ENCODE data around the gene ONECUT3.
A peak's percentile ranks its signal among the peaks of the same experiment; 100 is the strongest.

ONECUT3 gene

GRCh38 chr19:1817553-1818179 lies 64.4 kb downstream of the ONECUT3 start:
- no peak for DNase-seq

GRCh38 chr19:1818549-1819195 lies 65.4 kb downstream of the ONECUT3 start:
- no peak for DNase-seq

DNA sequence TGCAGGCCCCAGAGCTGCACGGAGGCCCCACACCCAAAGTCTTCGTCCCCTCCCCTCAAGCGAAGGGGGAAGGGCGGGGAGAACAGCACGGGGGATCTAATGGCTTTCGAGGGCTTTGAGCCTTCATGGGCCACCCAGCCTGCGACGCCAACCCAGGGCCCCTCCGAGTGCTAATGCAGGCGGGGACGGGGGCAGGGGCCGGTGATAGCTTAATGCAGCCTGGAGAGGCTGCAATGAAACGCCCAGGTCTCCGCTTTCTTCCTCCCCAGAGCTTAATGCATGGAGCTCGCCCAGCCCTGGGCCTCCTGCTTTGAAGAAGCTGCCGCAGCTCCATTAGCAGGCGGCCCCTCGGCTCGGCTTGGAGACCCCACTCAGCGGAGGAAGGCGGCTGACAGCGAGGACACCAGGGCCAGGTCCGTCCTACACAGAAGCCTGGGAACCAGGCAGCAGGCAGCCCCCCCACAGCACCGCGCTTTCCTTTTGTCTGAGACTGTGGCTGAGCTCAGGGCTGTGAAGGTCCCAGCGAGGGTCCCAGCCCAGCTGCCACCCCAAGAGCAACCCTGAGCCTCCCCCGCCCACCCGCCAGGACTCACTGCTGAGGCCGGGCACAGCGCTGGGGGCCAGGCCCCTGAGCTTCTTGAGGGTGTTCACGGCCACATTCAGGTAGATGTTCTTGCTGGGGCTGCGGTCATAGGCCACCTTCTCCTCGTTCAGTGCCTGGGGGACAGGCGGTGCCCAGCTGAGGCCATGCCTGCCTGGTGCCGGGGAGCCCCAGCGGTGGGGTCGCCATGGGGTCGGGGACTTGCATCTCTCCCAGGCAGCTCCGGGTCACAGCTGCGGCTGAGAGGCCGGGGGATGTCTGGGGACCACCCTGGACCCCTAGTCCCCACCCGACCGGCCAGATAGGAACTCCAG lies 66.3 kb downstream of the ONECUT3 start:
- DNase-seq, result no peak

GRCh38 chr19:1822210-1822609 lies 68.9 kb downstream of the ONECUT3 start:
- no peak for DNase-seq

DNA sequence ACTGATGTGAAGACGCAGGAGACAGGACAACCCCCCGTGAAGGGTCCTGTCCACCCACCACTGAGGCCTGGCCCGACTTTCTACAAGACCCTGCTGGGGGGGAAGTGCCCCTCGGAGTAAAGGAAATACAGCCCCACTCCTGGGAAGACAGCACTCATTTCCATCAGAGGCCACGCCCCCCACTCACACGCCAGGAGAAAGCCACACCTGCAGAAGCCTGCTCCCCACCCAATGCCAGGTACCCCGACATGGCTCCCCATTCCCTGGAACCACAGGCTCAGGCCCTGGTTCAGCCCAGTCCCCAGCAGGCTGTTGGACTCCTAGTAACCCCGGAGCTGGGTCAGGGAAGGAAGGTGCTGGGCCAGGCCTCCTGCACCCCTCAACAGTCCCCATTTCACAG lies 69.7 kb downstream of the ONECUT3 start:
- no peak for DNase-seq

GRCh38 chr19:1823539-1824251 lies 70.4 kb downstream of the ONECUT3 start:
- no peak for DNase-seq

DNA sequence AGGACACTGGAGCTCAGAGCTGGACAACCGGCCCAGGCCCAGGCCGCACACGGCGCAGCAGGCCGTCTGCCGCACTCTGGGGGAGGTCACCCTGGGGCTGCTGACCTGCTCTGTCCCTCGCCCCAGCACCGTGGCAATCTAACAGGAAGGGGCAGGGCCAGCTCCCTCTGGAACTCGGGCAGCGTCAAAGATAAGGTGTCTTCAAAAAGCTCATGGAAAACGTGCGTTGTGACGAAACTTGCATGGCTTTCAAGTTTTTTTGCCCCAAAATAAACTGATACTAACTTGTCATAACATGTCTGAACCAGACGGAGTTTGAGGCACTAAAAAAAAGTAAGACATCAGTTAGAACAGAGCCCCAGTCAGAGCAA lies 70.9 kb downstream of the ONECUT3 start:
- no peak for DNase-seq

DNA sequence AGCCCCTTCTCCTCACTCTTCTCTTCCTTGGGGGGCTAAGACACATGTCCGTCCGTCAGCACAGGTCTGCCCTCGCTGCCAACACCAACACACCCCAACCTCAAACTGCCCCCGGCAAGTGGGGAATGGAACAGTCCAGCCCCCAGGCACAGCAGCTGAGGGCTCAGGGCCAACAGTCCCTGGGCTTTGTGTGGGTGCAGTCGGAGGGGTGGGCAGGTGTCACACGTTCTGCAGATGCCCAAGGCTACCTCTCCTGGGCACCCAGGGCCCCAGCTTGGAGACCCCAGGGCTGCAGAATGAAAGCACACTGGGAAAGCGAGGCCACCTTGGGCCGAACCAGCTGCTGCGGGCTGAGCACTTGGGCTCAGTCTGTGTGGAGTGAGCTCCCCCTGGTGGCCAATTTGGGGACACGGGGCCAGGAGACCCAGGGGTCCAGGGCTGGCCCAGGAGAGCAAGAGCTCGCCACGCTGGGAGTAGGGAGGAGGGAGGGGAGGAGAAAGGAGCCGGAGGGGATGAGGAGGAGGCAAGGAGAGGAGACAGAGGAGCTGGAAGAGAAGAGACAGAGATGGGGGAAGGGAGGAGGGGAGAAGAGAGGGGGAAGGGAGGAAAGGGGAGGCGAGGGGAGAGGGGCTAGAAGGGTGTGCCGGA lies 72.7 kb downstream of the ONECUT3 start:
- peak; percentile 77 for DNase-seq

DNA sequence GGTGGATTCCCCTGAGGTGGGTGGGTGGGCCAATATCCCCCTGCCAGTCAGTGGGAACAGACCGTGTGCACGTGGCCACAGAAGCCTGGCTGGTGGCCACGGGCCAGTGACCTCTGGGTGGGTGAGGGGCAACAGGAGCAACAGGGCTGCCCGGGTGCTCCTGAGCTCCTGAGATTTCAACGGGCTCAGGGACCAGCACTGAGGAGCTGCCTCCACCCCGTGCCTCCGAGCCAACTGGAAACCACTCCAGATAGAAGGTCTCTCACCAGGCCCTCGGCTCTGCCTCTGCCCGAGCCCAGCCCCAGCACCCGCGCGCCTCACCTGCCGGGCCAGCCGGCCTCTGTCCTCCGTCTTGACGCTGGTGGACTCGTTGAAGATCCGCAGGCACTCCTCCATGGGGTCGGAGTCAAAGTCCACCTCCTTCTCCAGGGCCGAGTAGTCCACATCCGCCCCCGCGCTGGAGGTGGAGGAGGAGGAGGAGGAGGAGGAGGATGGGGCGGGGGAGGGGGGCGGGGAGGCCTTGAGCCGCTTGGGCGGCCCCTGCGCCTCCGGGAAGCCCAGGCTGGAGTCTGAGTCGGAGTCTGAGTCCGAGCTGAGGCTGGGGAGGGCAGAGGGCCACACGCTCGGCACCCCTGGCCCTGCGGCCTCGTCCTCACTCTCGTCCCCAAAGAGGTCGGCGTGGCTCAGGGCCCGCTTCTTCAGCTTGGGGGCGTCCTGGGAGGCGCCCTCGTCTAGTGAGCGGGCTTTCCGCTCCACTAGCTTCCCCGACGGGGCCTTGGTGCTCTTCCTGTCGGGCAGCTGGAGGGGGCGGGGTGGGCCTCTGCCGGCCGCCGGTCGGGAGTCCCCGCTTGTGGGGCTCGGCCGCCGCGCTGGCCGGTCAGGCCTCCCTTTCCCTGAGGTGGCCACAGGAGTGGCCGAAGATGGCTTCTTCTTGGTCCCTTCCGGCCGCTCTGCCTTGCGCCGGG lies 73.5 kb downstream of the ONECUT3 start:
- no peak for DNase-seq

DNA sequence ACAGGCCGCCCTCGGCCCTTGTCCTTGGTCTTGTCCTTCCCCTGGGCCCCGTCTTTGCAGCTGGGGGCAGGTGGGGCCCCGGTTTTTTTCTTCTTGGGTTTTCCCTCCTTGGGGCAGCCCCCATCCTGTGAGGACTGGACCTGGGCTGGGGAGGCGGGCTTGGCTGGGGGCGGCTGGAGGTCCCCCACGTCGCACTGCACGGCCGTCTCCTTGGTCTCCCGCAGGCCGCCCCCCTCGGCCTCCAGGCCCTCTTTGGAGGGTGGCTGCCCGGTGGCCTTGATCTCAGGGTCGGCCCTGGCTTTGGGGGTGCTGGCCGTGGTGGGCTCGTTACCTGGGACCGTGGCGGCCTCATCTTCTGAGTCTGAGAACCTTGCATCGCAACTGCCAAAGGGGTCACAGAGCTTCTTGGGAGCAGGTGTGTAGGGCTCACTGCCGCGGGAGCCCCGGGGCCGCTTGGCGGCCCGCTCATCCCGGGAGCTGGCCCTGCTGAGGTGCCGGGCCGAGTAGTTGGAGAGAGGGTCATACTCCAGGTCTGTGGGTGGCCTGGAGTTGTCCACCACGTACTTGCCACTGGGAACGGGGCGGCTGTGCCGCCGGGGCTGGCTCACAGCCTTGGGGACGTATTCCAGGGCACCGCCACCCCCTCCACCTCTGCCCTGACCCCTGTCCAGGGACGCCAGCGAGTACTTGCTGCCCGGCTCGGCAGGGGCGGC lies 74.4 kb downstream of the ONECUT3 start:
- DNase-seq, result no peak

DNA sequence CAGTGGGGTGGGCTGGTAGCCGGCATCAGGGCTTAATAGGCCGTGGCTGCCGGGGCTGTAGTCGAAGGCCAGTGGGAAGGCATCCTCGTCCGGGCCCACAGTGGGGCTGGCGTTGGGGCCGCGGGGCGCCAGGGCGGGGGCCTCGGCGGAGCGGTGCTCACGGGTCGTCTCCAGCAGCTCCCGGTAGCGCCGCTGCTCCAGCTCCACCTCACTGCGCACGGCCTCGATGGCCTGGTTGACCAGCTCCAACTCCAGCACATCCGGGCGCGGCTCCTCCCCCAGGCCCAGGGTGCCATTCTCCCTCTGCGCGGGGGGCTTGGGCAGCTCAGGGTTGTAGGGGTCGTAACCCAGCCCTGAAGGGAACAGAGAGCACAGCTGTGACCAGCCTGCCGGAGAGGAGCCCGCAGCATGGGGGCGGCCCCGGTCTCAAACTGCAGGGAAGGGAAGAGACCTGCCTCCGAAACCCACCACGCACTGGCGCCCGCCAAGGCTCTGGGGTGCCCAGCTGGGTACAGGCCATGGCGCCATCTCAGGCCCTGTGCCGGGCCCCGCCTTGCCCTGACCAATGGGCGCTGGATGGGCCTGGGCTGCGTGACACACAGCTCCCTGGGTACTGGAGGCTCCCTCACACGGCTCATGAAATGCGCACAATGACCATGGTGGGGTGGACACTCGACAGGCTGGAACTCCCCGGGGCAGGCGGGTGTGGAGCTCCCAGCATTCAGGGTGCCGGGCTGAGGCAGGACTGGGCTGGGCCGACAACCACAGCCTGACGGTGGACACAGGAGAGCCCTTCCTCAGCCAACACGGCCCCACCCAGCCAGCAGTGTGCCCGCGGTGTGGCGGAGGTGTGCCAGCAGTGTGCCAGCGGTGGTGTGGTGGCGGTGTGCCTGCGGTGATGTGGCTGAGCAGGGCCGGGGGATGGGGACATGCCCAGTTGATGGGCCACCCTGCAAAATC lies 75.3 kb downstream of the ONECUT3 start:
- no peak for DNase-seq

DNA sequence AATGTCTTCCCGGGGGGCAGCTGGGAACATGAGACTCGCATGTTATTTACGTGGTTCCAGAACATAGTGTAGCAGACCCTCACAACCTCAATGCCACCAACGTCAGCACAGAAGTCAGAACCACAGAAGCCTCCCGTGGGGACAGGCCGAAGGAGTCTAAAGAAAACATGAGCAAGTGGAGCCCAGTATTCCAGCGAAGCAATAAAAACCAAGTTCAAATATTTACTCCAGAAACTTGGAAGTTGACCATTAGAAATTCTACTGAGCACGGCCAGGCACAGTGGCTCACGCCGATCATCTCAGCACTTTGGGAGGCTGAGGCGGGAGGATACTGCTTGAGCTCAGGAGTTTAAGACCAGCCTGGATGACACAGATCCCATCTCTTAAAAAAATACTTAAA lies 76.7 kb downstream of the ONECUT3 start:
- no peak for DNase-seq

DNA sequence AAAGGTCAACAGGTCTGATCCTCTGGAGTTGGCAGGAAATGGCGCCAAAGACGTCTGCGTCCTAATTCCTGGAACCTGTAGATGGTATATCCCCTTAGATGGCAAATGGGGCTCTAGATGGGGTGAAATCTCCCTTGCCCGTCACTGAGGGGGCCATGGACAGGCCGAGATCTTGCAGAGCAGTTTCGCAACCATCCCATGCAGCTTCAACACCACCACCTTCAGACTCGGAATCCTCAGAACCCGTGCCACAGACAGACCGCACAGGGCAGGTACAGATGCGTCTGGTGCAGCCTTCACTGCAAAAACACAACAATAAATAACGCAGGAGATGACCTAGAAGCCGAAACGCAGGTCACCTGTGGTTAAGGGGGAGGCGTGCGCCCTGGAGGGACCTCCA lies 77.3 kb downstream of the ONECUT3 start:
- no peak for DNase-seq
